Testis (tissue), 2 donors: Measurements from ENCODE around the gene HKDC1.

ENCODE experiments used
- POLR2A ChIP-seq: fragments of 450-650 bp; IDR thresholded peaks from one replicate; pipeline ENCODE4 v1.6.1; 2017; ENCODE audit warnings: antibody characterized with exemption, mild to moderate bottlenecking, moderate library complexity
- TF ChIP-seq, protein P1 (sequence below), 3 experiments: fragments of 450-650 bp in 2 of 3; fragments of 200-600 bp in 1 of 3; sonication (generic) in 1 of 3; IDR thresholded peaks; one replicate each; pipeline ENCODE4 v1.5.1; 2016 to 2019; ENCODE audit warnings: antibody characterized with exemption in 3 of 3, mild to moderate bottlenecking in 2 of 3, moderate library complexity in 1 of 3

- TF ChIP-seq, protein P1, sequence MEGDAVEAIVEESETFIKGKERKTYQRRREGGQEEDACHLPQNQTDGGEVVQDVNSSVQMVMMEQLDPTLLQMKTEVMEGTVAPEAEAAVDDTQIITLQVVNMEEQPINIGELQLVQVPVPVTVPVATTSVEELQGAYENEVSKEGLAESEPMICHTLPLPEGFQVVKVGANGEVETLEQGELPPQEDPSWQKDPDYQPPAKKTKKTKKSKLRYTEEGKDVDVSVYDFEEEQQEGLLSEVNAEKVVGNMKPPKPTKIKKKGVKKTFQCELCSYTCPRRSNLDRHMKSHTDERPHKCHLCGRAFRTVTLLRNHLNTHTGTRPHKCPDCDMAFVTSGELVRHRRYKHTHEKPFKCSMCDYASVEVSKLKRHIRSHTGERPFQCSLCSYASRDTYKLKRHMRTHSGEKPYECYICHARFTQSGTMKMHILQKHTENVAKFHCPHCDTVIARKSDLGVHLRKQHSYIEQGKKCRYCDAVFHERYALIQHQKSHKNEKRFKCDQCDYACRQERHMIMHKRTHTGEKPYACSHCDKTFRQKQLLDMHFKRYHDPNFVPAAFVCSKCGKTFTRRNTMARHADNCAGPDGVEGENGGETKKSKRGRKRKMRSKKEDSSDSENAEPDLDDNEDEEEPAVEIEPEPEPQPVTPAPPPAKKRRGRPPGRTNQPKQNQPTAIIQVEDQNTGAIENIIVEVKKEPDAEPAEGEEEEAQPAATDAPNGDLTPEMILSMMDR (IDR thresholded peaks at IDR 0.05): no peak
- TF ChIP-seq POLR2A: no peak
Observed at GRCh38 chr10:69285699-69286098, 65.6 kb downstream of the HKDC1 start.
